Neural progenitor cell (in vitro differentiated cells): ENCODE measurements around the gene HIVEP2. TPM values are rescaled to one million over a fixed set of nuclear protein-coding genes. Genes with fewer than 3 reads are reported as not detected.

Experiments
- DNase-seq: peaks from one replicate; pipeline ENCODE4 v3.0.0-alpha.2; 2016; ENCODE audit warnings: low spot score
- H2AFZ ChIP-seq: fragments of 200-600 bp; sonication (generic); replicated peaks from 2 replicates; pipeline ENCODE4 v1.6.1; 2016; ENCODE audit warnings: antibody characterized with exemption
- H3F3A ChIP-seq: fragments of 200-600 bp; sonication (generic); 2 replicates; pipeline ENCODE4 v1.6.1; 2016; ENCODE audit warnings: antibody characterized with exemption, low read depth
- H3K27ac ChIP-seq: fragments of 200-600 bp; sonication (generic); 2 replicates; pipeline ENCODE4 v1.5.1; 2016; ENCODE audit warnings: mild to moderate bottlenecking
- H3K27me3 ChIP-seq: fragments of 200-600 bp; sonication (generic); 2 replicates; pipeline ENCODE4 v1.6.1; 2016; ENCODE audit warnings: mild to moderate bottlenecking, moderate library complexity
- H3K36me3 ChIP-seq: fragments of 200-600 bp; sonication (generic); 2 replicates; pipeline ENCODE4 v1.5.1; 2016
- H3K4me1 ChIP-seq: fragments of 200-600 bp; sonication (generic); 2 replicates; pipeline ENCODE4 v1.6.1; 2016; ENCODE audit warnings: mixed run types
- H3K4me2 ChIP-seq: fragments of 200-600 bp; sonication (generic); 2 replicates; pipeline ENCODE4 v1.6.1; 2016
- H3K4me3 ChIP-seq: fragments of 200-600 bp; sonication (generic); 2 replicates; pipeline ENCODE4 v1.5.1; 2016
- H3K79me2 ChIP-seq: fragments of 200-600 bp; sonication (generic); 2 replicates; pipeline ENCODE4 v1.6.1; 2016; ENCODE audit warnings: low read depth
- H3K9ac ChIP-seq: fragments of 200-600 bp; sonication (generic); 2 replicates; pipeline ENCODE4 v1.6.1; 2016
- H3K9me3 ChIP-seq: fragments of 200-600 bp; sonication (generic); 2 replicates; pipeline ENCODE4 v1.5.1; 2016; ENCODE audit warnings: low read depth
- H4K20me1 ChIP-seq: fragments of 200-600 bp; sonication (generic); 2 replicates; pipeline ENCODE4 v1.6.1; 2016; ENCODE audit warnings: low read depth
- H3K27ac Mint-ChIP-seq: 3 replicates; pipeline ENCODE4 v1.8.0; 2021; ENCODE audit warnings: mixed read lengths
- H3K27me3 Mint-ChIP-seq: 2 replicates; pipeline ENCODE4 v1.8.0; 2022; ENCODE audit warnings: low read depth, mild to moderate bottlenecking, inconsistent platforms, moderate library complexity, mixed read lengths; ENCODE audit not compliant: insufficient read depth
- H3K36me3 Mint-ChIP-seq: 3 replicates; pipeline ENCODE4 v1.8.0; 2021; ENCODE audit warnings: mixed read lengths
- H3K4me1 Mint-ChIP-seq: 3 replicates; pipeline ENCODE4 v1.8.0; 2021; ENCODE audit warnings: mixed read lengths
- H3K4me3 Mint-ChIP-seq: 3 replicates; pipeline ENCODE4 v1.8.0; 2021; ENCODE audit warnings: mild to moderate bottlenecking, moderate library complexity, mixed read lengths
- H3K9me3 Mint-ChIP-seq: 3 replicates; pipeline ENCODE4 v1.8.0; 2020; ENCODE audit warnings: mixed read lengths
- EZH2 ChIP-seq: fragments of 200-600 bp; sonication (generic); IDR thresholded peaks from 2 replicates; pipeline ENCODE4 v1.6.1; 2017; ENCODE audit warnings: antibody characterized with exemption, mild to moderate bottlenecking, moderate library complexity
- EZH2phosphoT487 ChIP-seq: fragments of 200-600 bp; sonication (generic); IDR thresholded peaks from 2 replicates; pipeline ENCODE4 v1.6.1; 2017; ENCODE audit warnings: antibody characterized with exemption
- total RNA-seq: library from RNA; depleted of rRNA; stranded (reverse); fragments of >200 nt; gene quantifications from 2 replicates; pipeline ENCODE4 v1.2.3, GENCODE V29; 2015; ENCODE audit warnings: low replicate concordance
- TF ChIP-seq, protein P1 (sequence below): fragments of 200-600 bp; sonication (generic); IDR thresholded peaks from 2 replicates; pipeline ENCODE4 v1.5.1; 2017; ENCODE audit warnings: antibody characterized with exemption, mild to moderate bottlenecking

Gene HIVEP2
- total RNA-seq, 1 donor from 2014 or later = 2.1 TPM

DNA sequence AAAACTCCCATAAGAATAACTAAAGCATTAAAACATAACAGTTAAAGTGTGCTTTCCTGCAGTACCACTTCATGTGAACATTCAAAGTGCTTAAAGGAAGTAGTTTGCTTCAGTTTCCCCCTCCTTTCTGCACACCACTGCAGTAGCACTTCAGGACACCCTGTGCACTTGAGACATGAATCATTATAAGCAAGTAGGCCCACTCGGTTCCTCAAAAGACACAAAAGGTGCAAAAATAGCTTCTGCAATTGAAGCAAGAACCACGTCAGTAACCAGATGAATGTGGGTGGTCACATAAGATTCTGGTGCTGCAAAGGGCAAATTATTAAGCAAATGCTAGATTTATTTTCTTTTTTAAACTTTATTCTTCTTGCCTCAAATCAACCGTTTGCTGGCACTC lies 160.6 kb downstream of the HIVEP2 start:
- H3K4me3 Mint-ChIP-seq = no peak overlapping the region
- DNase-seq = no peak
- no peaks in the 10 kb centered on the region for H3K9me3 ChIP-seq
- no peak overlapping the region for H3K9ac ChIP-seq
- no peaks in the 10 kb centered on the region for H3K36me3 Mint-ChIP-seq
- H3K4me1 ChIP-seq = no peaks in the 10 kb centered on the region
- H3K27ac Mint-ChIP-seq = no peak overlapping the region
- H3K27me3 ChIP-seq = no peaks in the 10 kb centered on the region
- no peaks in the 10 kb centered on the region for H3K27me3 Mint-ChIP-seq
- no peaks in the 10 kb centered on the region for H3K36me3 ChIP-seq
- H3F3A ChIP-seq = no peaks in the 10 kb centered on the region
- no peaks in the 10 kb centered on the region for H3K79me2 ChIP-seq
- no peak overlapping the region for H3K27ac ChIP-seq
- no peak overlapping the region for H3K4me2 ChIP-seq
- H3K9me3 Mint-ChIP-seq = no peaks in the 10 kb centered on the region
- H4K20me1 ChIP-seq = no peaks in the 10 kb centered on the region
- H2AFZ ChIP-seq = no peak overlapping the region
- H3K4me1 Mint-ChIP-seq = no peaks in the 10 kb centered on the region
- TF ChIP-seq EZH2 = no peak
- TF ChIP-seq, protein P1, sequence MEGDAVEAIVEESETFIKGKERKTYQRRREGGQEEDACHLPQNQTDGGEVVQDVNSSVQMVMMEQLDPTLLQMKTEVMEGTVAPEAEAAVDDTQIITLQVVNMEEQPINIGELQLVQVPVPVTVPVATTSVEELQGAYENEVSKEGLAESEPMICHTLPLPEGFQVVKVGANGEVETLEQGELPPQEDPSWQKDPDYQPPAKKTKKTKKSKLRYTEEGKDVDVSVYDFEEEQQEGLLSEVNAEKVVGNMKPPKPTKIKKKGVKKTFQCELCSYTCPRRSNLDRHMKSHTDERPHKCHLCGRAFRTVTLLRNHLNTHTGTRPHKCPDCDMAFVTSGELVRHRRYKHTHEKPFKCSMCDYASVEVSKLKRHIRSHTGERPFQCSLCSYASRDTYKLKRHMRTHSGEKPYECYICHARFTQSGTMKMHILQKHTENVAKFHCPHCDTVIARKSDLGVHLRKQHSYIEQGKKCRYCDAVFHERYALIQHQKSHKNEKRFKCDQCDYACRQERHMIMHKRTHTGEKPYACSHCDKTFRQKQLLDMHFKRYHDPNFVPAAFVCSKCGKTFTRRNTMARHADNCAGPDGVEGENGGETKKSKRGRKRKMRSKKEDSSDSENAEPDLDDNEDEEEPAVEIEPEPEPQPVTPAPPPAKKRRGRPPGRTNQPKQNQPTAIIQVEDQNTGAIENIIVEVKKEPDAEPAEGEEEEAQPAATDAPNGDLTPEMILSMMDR = no peak
- TF ChIP-seq EZH2phosphoT487 = no peak
- H3K4me3 ChIP-seq = no peak overlapping the region

DNA sequence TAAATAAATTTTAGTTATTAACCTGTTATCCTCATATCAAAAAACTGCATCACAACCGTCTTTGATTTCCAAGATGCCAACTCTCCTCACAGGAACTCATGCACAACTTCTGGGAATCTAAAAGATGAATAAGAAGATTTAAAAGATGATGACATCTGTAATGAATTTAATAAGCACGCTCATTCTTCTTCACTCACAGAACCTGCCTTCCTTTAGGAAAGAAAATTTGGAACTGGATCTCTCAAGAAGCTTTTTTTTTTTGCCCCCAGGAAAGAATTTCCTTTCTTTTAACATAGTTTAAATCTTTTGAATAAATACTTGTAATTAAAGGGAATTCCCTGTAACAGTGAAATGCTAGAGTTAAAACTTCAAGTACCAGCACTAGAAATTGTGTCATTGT lies 161.5 kb downstream of the HIVEP2 start:
- Histone ChIP-seq H3K9me3 (no peaks in the 10 kb centered on the region), H4K20me1 (no peaks in the 10 kb centered on the region), H3K27ac (no peak overlapping the region), H3F3A (no peaks in the 10 kb centered on the region), H3K79me2 (no peaks in the 10 kb centered on the region), H2AFZ (no peak overlapping the region), H3K4me1 (no peaks in the 10 kb centered on the region), H3K9ac (no peak overlapping the region), H3K4me2 (no peak overlapping the region), H3K27me3 (no peaks in the 10 kb centered on the region), H3K4me3 (no peak overlapping the region), H3K36me3 (no peaks in the 10 kb centered on the region)
- no peak for DNase-seq
- Mint-ChIP-seq H3K4me1 (no peaks in the 10 kb centered on the region), H3K4me3 (no peak overlapping the region), H3K27me3 (no peaks in the 10 kb centered on the region), H3K9me3 (no peaks in the 10 kb centered on the region), H3K36me3 (no peaks in the 10 kb centered on the region), H3K27ac (no peak overlapping the region)
- TF ChIP-seq, protein P1 = no peak
- TF ChIP-seq EZH2 (no peak), EZH2phosphoT487 (no peak)

- H3K4me1 Mint-ChIP-seq = no peaks in the 10 kb centered on the region
- no peaks in the 10 kb centered on the region for H3K27me3 ChIP-seq
- no peaks in the 10 kb centered on the region for H3K27me3 Mint-ChIP-seq
- H3K9me3 Mint-ChIP-seq = no peaks in the 10 kb centered on the region
- no peaks in the 10 kb centered on the region for H3K4me1 ChIP-seq
- H3K27ac ChIP-seq = no peak overlapping the region
- H3K36me3 ChIP-seq = no peaks in the 10 kb centered on the region
- H3K27ac Mint-ChIP-seq = no peak overlapping the region
- H3K4me3 ChIP-seq = no peak overlapping the region
- H4K20me1 ChIP-seq = no peaks in the 10 kb centered on the region
- no peak overlapping the region for H3K4me3 Mint-ChIP-seq
- no peak for DNase-seq
- H3K9me3 ChIP-seq = no peaks in the 10 kb centered on the region
- TF ChIP-seq, protein P1 = no peak
- TF ChIP-seq EZH2phosphoT487 = no peak
- no peak for TF ChIP-seq EZH2
- H3F3A ChIP-seq = no peaks in the 10 kb centered on the region
- H3K79me2 ChIP-seq = no peaks in the 10 kb centered on the region
- no peak overlapping the region for H3K9ac ChIP-seq
- H3K36me3 Mint-ChIP-seq = no peaks in the 10 kb centered on the region
- no peak overlapping the region for H2AFZ ChIP-seq
- no peak overlapping the region for H3K4me2 ChIP-seq
These were observed 163.8 kb downstream of the HIVEP2 start for GRCh38 chr6:142781129-142781528.
